ENCODE measurements around the gene CAB39.

GRCh38 chr2:230739961-230740360 is 27.3 kb downstream of the CAB39 start:
- TF ChIP-seq CTCF (IDR thresholded peaks at IDR 0.05) (no peak), EZH2 (IDR thresholded peaks at IDR 0.05; ENCODE audit: borderline replicate concordance, insufficient read depth, low read depth, low read length, poor library complexity, severe bottlenecking) (no peak)

All from B cell (primary cell).